RCC 7860 (cell line): Measurements from ENCODE around the gene ACSL1.

Experiments used
- DNase-seq: peaks from one replicate; pipeline ENCODE4 v3.0.0-alpha.2; 2015; ENCODE audit warnings: low spot score
- FAIRE-seq: peaks from 2 replicates; lab custom pipeline; 2012; peaks lifted over from hg19 to GRCh38; lab: Jason Lieb, UNC

The ACSL1 gene

DNA sequence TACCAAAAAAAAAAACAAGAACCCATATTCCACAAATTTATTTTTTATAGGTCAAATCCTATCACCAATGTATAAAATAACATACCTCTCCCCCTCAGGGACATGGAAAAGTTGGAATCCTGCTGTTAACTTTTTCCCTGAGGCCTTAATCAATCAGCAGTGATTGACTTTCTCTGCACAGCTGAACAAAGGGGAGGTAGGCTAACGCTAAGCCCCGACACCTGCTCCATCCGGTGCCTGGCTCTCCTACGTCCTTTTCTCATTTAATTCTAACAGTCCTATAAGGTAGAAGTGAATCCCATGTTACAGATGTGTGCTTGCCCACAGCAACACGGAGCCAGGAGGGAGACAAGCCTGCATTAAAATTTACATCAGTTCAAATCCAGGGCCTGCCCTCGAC is 94.7 kb downstream of the ACSL1 start:
- DNase-seq = no peak
- FAIRE-seq = no peak

DNA sequence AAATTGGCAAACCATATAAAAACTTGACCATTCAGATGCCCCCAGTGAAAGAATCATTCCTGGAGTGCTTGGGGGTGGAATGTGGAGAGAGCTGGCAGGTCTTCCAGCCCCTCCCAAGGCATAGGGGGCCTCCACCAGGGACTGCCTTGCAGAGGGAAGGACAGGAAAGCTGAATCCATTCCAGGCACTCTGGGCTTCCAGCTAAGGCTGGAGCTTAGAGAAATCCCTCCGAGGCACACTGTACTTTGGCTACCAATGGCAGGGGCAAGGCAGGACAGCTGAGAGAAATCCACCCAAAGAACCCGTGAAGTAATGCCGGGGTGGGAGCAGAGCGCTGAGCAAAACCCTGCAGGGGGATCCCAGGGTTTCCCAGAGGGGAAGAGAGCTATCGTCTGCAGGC is 95.8 kb downstream of the ACSL1 start:
- FAIRE-seq (no peak), DNase-seq (no peak)

DNA sequence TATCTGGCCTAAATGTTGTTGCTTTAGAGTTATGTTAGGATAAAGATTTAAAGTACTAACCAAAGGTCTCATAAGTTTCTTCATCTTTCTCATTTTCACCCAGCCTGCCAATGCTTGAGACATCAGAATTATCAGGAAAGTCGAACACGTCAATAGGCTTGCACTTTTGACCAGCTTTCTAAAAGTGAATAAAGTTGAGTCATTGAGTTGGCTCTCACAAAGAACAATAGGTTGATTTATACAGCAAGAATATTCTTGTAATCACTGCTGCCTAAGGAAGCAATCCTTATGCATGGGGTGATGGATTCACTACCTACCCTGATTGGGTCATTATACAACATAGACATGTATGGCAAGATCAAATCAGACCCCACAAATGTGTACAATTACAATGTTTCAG is 96.9 kb downstream of the ACSL1 start:
- FAIRE-seq (no peak), DNase-seq (no peak)

- DNase-seq (no peak), FAIRE-seq (no peak)
Observed at GRCh38 chr4:184727430-184727829, 98.3 kb downstream of the ACSL1 start.

DNA sequence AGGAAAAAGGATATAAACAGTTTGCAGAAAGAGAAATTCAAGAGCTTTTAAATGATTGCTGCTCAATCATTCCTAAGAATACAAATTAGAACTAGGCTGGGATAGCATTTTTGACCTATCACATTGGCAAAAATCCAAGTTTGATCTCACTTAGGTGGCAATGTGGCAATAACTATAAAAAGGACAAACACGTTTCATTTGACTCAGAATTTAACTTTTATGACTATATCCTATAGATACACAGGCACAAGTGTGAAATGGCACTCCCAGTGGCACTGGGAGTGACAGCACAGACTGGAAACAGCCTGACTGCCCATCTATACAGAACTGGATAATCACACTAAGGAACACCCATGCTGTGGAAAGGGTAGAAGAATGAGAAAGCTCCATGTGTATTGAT is 103.0 kb downstream of the ACSL1 start:
- no peak for DNase-seq

DNA sequence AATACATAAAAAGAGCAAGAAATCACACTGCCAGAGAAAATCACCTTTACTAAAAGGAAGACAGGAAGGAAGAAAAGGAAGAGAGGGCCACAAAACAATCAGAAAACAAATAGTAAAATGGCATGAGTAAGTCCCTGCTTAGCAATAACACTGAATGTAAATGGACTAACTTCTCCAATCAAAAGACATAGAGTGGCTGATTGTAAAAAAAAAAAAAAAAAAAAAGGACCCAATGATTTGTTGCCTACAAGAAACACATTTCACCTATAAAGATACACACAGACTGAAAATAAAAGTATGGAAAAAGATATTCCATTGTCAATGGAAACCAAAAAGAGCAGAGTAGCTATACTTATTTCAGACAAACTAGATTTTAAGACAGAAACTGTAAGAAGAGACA is 104.5 kb downstream of the ACSL1 start:
- DNase-seq (no peak), FAIRE-seq (no peak)

More for the DNA sequence above, 103.0 kb downstream of the ACSL1 start:
- no peak for FAIRE-seq

GRCh38 chr4:184719407-184719806 is 106.4 kb downstream of the ACSL1 start:
- FAIRE-seq = no peak
- no peak for DNase-seq

- DNase-seq (no peak), FAIRE-seq (no peak)
Observed at GRCh38 chr4:184715526-184715925, 110.2 kb downstream of the ACSL1 start.

DNA sequence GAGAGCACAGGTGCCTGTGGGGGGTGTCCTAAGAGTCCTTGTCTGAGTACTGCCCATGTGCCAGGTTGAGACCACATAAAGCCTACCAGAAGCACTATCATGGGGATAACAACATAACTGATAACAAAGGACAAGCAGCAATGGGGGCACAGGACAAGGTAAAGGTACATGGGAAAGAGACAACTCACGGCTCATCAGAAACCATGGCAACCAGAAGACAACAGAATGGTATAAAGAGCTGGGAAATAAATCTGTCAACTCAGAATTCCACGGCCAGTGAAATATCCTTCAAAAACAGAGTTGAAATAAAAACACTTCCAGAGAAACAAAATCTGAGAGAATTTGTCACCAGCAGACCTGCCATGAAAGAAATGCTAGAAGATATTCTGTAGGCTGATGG is 111.9 kb downstream of the ACSL1 start:
- no peak for FAIRE-seq
- no peak for DNase-seq

DNA sequence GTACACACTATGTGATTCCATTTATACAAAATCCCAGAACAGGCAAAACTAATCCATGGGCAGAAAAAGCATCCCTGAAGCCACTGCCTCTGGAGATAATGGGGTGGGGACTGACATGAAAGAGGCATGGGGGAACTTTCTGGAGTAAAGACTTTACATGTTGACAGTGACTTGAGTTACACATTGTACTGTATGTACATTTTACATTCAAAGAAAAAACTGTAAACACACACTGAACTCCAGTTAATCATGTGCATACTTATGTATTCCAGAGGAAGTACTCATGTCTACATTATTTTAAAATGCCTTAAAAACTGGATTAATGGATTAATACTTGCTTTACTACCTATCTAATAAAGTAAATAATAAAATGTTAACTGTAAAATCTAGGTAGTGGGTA is 113.4 kb downstream of the ACSL1 start:
- FAIRE-seq = no peak
- no peak for DNase-seq

DNA sequence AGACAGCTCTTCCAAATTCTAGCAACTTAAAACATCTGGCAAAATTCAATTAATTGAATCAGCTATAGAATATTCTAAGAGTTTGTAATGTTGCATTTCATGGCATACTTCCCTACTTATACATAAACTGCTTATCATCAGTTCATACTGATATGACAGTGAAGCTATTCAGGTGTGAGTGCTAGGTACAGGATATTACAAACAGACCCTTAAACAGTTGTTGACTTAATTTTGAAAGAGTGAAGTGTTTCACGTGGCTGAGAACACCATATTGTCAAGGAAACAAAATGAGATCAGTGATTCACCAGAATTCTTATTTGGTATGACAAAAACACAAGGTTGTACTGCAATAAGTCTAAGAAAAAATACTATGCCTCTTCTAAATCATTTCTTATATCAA is 119.3 kb downstream of the ACSL1 start:
- no peak for FAIRE-seq
- no peak for DNase-seq

- FAIRE-seq = no peak
Observed at GRCh38 chr4:184705692-184706091, 120.1 kb downstream of the ACSL1 start.

More at GRCh38 chr4:184705692-184706091, 120.1 kb downstream of the ACSL1 start:
- DNase-seq = no peak
